SK-N-SH treated with all-trans-retinoic acid at 6 μM for 48 hours (cell line): ENCODE data around the gene CST7.

ENCODE experiments used
- ATAC-seq: fragments of 200-7000 bp; cut with Tn5 transposase; 3 replicates; pipeline ENCODE4 v1.9.1; 2020; ENCODE audit warnings: mild to moderate bottlenecking, moderate library complexity
- ARNTL ChIP-seq: fragments of 450-650 bp; formaldehyde crosslinking; IDR thresholded peaks from 2 replicates; pipeline ENCODE4 v1.5.0; 2020; ENCODE audit warnings: low read depth, mild to moderate bottlenecking, moderate library complexity, borderline replicate concordance
- BACH2 ChIP-seq: fragments of 250-450 bp; sonication (Bioruptor Pico); IDR thresholded peaks from 2 replicates; pipeline ENCODE4 v1.9.0; 2021; ENCODE audit warnings: mild to moderate bottlenecking, borderline replicate concordance
- CREB5 ChIP-seq: fragments of 250-450 bp; sonication (Bioruptor Pico); IDR thresholded peaks from 2 replicates; pipeline ENCODE4 v1.5.1; 2020; ENCODE audit warnings: low read depth, mild to moderate bottlenecking, moderate library complexity
- CSDC2 ChIP-seq: fragments of 250-450 bp; sonication (Bioruptor Pico); IDR thresholded peaks from 2 replicates; pipeline ENCODE4 v1.5.0; 2020; ENCODE audit warnings: mild to moderate bottlenecking, moderate library complexity
- CSRNP3 ChIP-seq: fragments of 250-450 bp; sonication (Bioruptor Pico); IDR thresholded peaks from 2 replicates; pipeline ENCODE4 v1.5.1; 2021; ENCODE audit warnings: mild to moderate bottlenecking, moderate library complexity
- ESRRG ChIP-seq: fragments of 250-450 bp; sonication (Bioruptor Pico); IDR thresholded peaks from 2 replicates; pipeline ENCODE4 v1.6.1; 2021; ENCODE audit warnings: mild to moderate bottlenecking
- ISL1 ChIP-seq: fragments of 250-450 bp; sonication (Bioruptor Pico); IDR thresholded peaks from 2 replicates; pipeline ENCODE4 v2.1.2; 2022; ENCODE audit warnings: mild to moderate bottlenecking, moderate library complexity
- OSR1 ChIP-seq: fragments of 250-450 bp; sonication (Bioruptor Pico); IDR thresholded peaks from 2 replicates; pipeline ENCODE4 v1.8.0; 2022; ENCODE audit warnings: moderate library complexity, mild to moderate bottlenecking, inconsistent platforms
- PATZ1 ChIP-seq: fragments of 250-450 bp; sonication (Bioruptor Pico); IDR thresholded peaks from 2 replicates; pipeline ENCODE4 v1.8.0; 2020; ENCODE audit warnings: mild to moderate bottlenecking, moderate library complexity, borderline replicate concordance
- PPARA ChIP-seq: fragments of 250-450 bp; sonication (Bioruptor Pico); IDR thresholded peaks from 2 replicates; pipeline ENCODE4 v1.5.0; 2020; ENCODE audit warnings: mild to moderate bottlenecking, borderline replicate concordance
- RARB ChIP-seq: fragments of 250-450 bp; sonication (Bioruptor Pico); IDR thresholded peaks from 2 replicates; pipeline ENCODE4 v1.8.0; 2021; ENCODE audit warnings: mild to moderate bottlenecking, moderate library complexity
- SNAI2 ChIP-seq: fragments of 250-450 bp; sonication (Bioruptor Pico); IDR thresholded peaks from 2 replicates; pipeline ENCODE4 v1.5.0; 2020; ENCODE audit warnings: mild to moderate bottlenecking, moderate library complexity
- TCF4 ChIP-seq: fragments of 250-450 bp; sonication (Bioruptor Pico); IDR thresholded peaks from 2 replicates; pipeline ENCODE4 v1.8.0; 2021; ENCODE audit warnings: mild to moderate bottlenecking, moderate library complexity, borderline replicate concordance
- TOX ChIP-seq: fragments of 250-450 bp; sonication (Bioruptor Pico); IDR thresholded peaks from 2 replicates; pipeline ENCODE4 v1.8.0; 2021; ENCODE audit warnings: mild to moderate bottlenecking, moderate library complexity, borderline replicate concordance
- TSHZ2 ChIP-seq: fragments of 250-450 bp; sonication (Bioruptor Pico); IDR thresholded peaks from 2 replicates; pipeline ENCODE4 v1.5.0; 2020; ENCODE audit warnings: mild to moderate bottlenecking, moderate library complexity
- ZC3H10 ChIP-seq: fragments of 250-450 bp; sonication (Bioruptor Pico); IDR thresholded peaks from 2 replicates; pipeline ENCODE4 v1.5.1; 2021; ENCODE audit warnings: mild to moderate bottlenecking, moderate library complexity
- ZFP30 ChIP-seq: fragments of 450-650 bp; formaldehyde crosslinking; IDR thresholded peaks from 2 replicates; pipeline ENCODE4 v1.5.0; 2022; ENCODE audit warnings: mild to moderate bottlenecking, moderate library complexity
- ZNF565 ChIP-seq: fragments of 450-650 bp; formaldehyde crosslinking; conservative IDR thresholded peaks from 2 replicates; pipeline ENCODE4 v1.5.0; 2020; ENCODE audit warnings: low read depth, mild to moderate bottlenecking, moderate library complexity
- ZNF70 ChIP-seq: fragments of 450-650 bp; formaldehyde crosslinking; IDR thresholded peaks from 2 replicates; pipeline ENCODE4 v1.5.0; 2020; ENCODE audit warnings: mild to moderate bottlenecking, moderate library complexity
- ZNF8 ChIP-seq: fragments of 450-650 bp; formaldehyde crosslinking; IDR thresholded peaks from 2 replicates; pipeline ENCODE4 v1.5.0; 2020; ENCODE audit warnings: mild to moderate bottlenecking, moderate library complexity

The CST7 gene

GRCh38 chr20:24961384-24962181, 12.5 kb downstream of the CST7 start (continued):
- TF ChIP-seq CSDC2 (CRISPR knock-in tag): no peak
- TF ChIP-seq ZFP30 (CRISPR knock-in tag): no peak
- TF ChIP-seq SNAI2: no peak
- no peak for TF ChIP-seq ARNTL (CRISPR knock-in tag)
- no peak for TF ChIP-seq ZNF70
- TF ChIP-seq PPARA: no peak

- no peak for ATAC-seq
- TF ChIP-seq ESRRG (CRISPR knock-in tag) (no peak), CSDC2 (CRISPR knock-in tag) (no peak), PPARA (no peak), BACH2 (CRISPR knock-in tag) (no peak), PATZ1 (CRISPR knock-in tag) (no peak), TCF4 (CRISPR knock-in tag) (no peak), OSR1 (no peak)
Observed at GRCh38 chr20:24962182-24962492, 13.1 kb downstream of the CST7 start.

GRCh38 chr20:24962510-24962909, 13.4 kb downstream of the CST7 start:
- ATAC-seq: no peak

GRCh38 chr20:24963672-24964505, 14.8 kb downstream of the CST7 start:
- ATAC-seq: no peak
- TF ChIP-seq TCF4 (CRISPR knock-in tag) (no peak), TOX (CRISPR knock-in tag) (no peak), PATZ1 (CRISPR knock-in tag) (no peak), ZC3H10 (CRISPR knock-in tag) (no peak), CREB5 (CRISPR knock-in tag) (no peak), ZNF565 (CRISPR knock-in tag) (no peak), ZFP30 (CRISPR knock-in tag) (no peak), ZNF70 (no peak), CSRNP3 (CRISPR knock-in tag) (no peak), CSDC2 (CRISPR knock-in tag) (no peak), TSHZ2 (CRISPR knock-in tag) (no peak), RARB (CRISPR knock-in tag) (no peak), ISL1 (CRISPR knock-in tag) (no peak), PPARA (no peak), SNAI2 (no peak)

More at GRCh38 chr20:24962510-24962909, 13.4 kb downstream of the CST7 start:
- no peak for TF ChIP-seq PATZ1 (CRISPR knock-in tag)
- no peak for TF ChIP-seq ZNF8 (CRISPR knock-in tag)
- no peak for TF ChIP-seq TOX (CRISPR knock-in tag)
